GM12878 (cell line): ENCODE measurements around the gene NHLRC4. TPM values are rescaled to one million over a fixed set of nuclear protein-coding genes. Genes with fewer than 3 reads are reported as not detected.

Source experiments
- ATAC-seq: fragments of 200-7000 bp; cut with Tn5 transposase; 3 replicates; pipeline ENCODE4 v1.9.1; 2020; ENCODE audit warnings: mild to moderate bottlenecking, moderate library complexity
- BruUV-seq: library from RNA; stranded (reverse); fragments of 400-500 nt; replicated peaks from 2 replicates; lab custom pipeline; 2021; lab: Mats Ljungman, UMichigan
- CTCF ChIA-PET: fragments of 300-600 bp; sonication (Branson Sonifier 250); formaldehyde crosslinking; extraction: SDS; loops from one replicate; lab custom pipeline; 2021; ENCODE audit warnings: inconsistent platforms; lab: Yijun Ruan, JAX
- POLR2A ChIA-PET: fragments of 350-600 bp; formaldehyde crosslinking; extraction: SDS; loops from one replicate; lab custom pipeline; 2021; ENCODE audit warnings: inconsistent platforms; lab: Charles Lee
- RAD21 ChIA-PET: fragments of 300-600 bp; sonication (Branson Sonifier 250); formaldehyde crosslinking; loops from one replicate; lab custom pipeline; 2023; ENCODE audit warnings: antibody characterized with exemption; ENCODE audit not compliant: unreplicated experiment; lab: Charles Lee
- SMC1A ChIA-PET: fragments of 300-600 bp; sonication (Branson Sonifier 250); formaldehyde crosslinking; loops from one replicate; lab custom pipeline; 2023; ENCODE audit not compliant: unreplicated experiment, uncharacterized antibody; lab: Charles Lee
- DNase-seq: peaks from one replicate; pipeline ENCODE4 v3.0.0-alpha.2; 2011; ENCODE audit warnings: low read depth, low spot score
- FAIRE-seq: peaks from 3 replicates; lab custom pipeline; 2011; peaks lifted over from hg19 to GRCh38; lab: Jason Lieb, UNC
- H2AFZ ChIP-seq: 2 replicates; pipeline ENCODE4 v1.6.0; 2011; ENCODE audit warnings: low read depth, low read length, control low read depth; ENCODE audit not compliant: control insufficient read depth
- H3K27ac ChIP-seq: 2 replicates; pipeline ENCODE4 v1.5.1; 2011; ENCODE audit warnings: control low read depth; ENCODE audit not compliant: control insufficient read depth, insufficient read depth
- H3K27me3 ChIP-seq, 2 experiments: replicated peaks in 1 of 2; 2 replicates each; pipeline versions ENCODE4 v1.6.0 to v1.6.1; 2011; ENCODE audit warnings: low read length in 1 of 2; ENCODE audit not compliant: control insufficient read depth in 2 of 2, insufficient read depth in 2 of 2
- H3K36me3 ChIP-seq, 2 experiments: 2 replicates each; pipeline ENCODE4 v1.5.1; 2011; ENCODE audit warnings: low read length in 1 of 2; ENCODE audit not compliant: control insufficient read depth in 2 of 2, insufficient read depth in 2 of 2
- H3K4me1 ChIP-seq: 2 replicates; pipeline ENCODE4 v1.6.1; 2011; ENCODE audit warnings: mild to moderate bottlenecking, low read length, moderate library complexity, mixed read lengths; ENCODE audit not compliant: control insufficient read depth, insufficient read depth
- H3K4me2 ChIP-seq: 2 replicates; pipeline ENCODE4 v1.6.0; 2011; ENCODE audit warnings: control low read depth; ENCODE audit not compliant: control insufficient read depth, insufficient read depth
- H3K4me3 ChIP-seq: fragments of 200-600 bp; sonication (generic); 2 replicates; pipeline ENCODE4 v1.5.1; 2016
- H3K79me2 ChIP-seq: 2 replicates; pipeline ENCODE4 v1.6.0; 2011; ENCODE audit warnings: low read length; ENCODE audit not compliant: control insufficient read depth, insufficient read depth
- H3K9ac ChIP-seq: 2 replicates; pipeline ENCODE4 v1.8.0; 2011; ENCODE audit warnings: low read length, control low read depth, mixed read lengths; ENCODE audit not compliant: control insufficient read depth, insufficient read depth
- H3K9me3 ChIP-seq: replicated peaks from 3 replicates; pipeline ENCODE4 v1.5.1; 2011; ENCODE audit warnings: mild to moderate bottlenecking, low read length; ENCODE audit not compliant: control insufficient read depth, insufficient read depth
- H4K20me1 ChIP-seq: 2 replicates; pipeline ENCODE4 v1.6.0; 2011; ENCODE audit not compliant: control insufficient read depth, insufficient read depth
- DPF2 ChIP-seq: fragments of 450-650 bp; IDR thresholded peaks from 2 replicates; pipeline ENCODE4 v1.6.1; 2017; ENCODE audit warnings: mild to moderate bottlenecking
- E2F8 ChIP-seq: fragments of 450-650 bp; IDR thresholded peaks from 2 replicates; pipeline ENCODE4 v1.6.1; 2018; ENCODE audit warnings: mild to moderate bottlenecking, low read depth, moderate library complexity; ENCODE audit not compliant: partially characterized antibody
- FOXK2 ChIP-seq: fragments of 450-650 bp; IDR thresholded peaks from 2 replicates; pipeline ENCODE4 v1.6.1; 2017; ENCODE audit warnings: mild to moderate bottlenecking, moderate library complexity
- MTA2 ChIP-seq: fragments of 450-650 bp; IDR thresholded peaks from 2 replicates; pipeline ENCODE4 v1.6.1; 2016; ENCODE audit warnings: low read depth, mild to moderate bottlenecking, moderate library complexity
- MYB ChIP-seq: fragments of 150-350 bp; IDR thresholded peaks from 2 replicates; pipeline ENCODE4 v1.6.1; 2014; ENCODE audit warnings: mild to moderate bottlenecking, low read depth, low read length, borderline replicate concordance
- NR2C1 ChIP-seq: fragments of 450-650 bp; IDR thresholded peaks from 2 replicates; pipeline ENCODE4 v1.6.1; 2017; ENCODE audit warnings: antibody characterized with exemption, mild to moderate bottlenecking, moderate library complexity
- NR2F1 ChIP-seq: fragments of 450-650 bp; conservative IDR thresholded peaks from 2 replicates; pipeline ENCODE4 v1.6.1; 2017; ENCODE audit warnings: mild to moderate bottlenecking
- PAX8 ChIP-seq: fragments of 450-650 bp; IDR thresholded peaks from 2 replicates; pipeline ENCODE4 v1.6.1; 2017; ENCODE audit warnings: mild to moderate bottlenecking, moderate library complexity
- SUPT20H ChIP-seq: IDR thresholded peaks from 2 replicates; pipeline ENCODE4 v1.6.1; 2011; ENCODE audit warnings: low read depth, mild to moderate bottlenecking, low read length, moderate library complexity, borderline replicate concordance; ENCODE audit not compliant: control insufficient read depth
- TCF7 ChIP-seq: IDR thresholded peaks from 2 replicates; pipeline ENCODE4 v1.6.1; 2014; ENCODE audit warnings: antibody characterized with exemption, borderline replicate concordance
- ZNF592 ChIP-seq: fragments of 450-650 bp; IDR thresholded peaks from 2 replicates; pipeline ENCODE4 v1.6.1; 2017; ENCODE audit warnings: mild to moderate bottlenecking, moderate library complexity
- WGBS: methylation state at CpG from one replicate; pipeline ENCODE4 v1.1.6; 2016; ENCODE audit warnings: low lambda C conversion rate; ENCODE audit not compliant: insufficient replicate concordance, insufficient coverage; ENCODE audit errors: missing lambda C conversion rate; 5-methylcytosine and 5-hydroxymethylcytosine counted together
- in situ Hi-C: fragments of 300-500 bp; cut with MboI; formaldehyde crosslinking; loops from 9 replicates; pipeline ENCODE4 v1.14.3; 2018; ENCODE audit warnings: mixed read lengths
- intact Hi-C: fragments of 100-400 bp; cut with micrococcal nuclease; formaldehyde crosslinking; loops from one replicate; pipeline ENCODE4 v1.14.2; 2022; ENCODE audit not compliant: unreplicated experiment
- polyA plus RNA-seq, 11 experiments: library from polyadenylated mRNA; depleted of rRNA in 4 of 11; unstranded in 6 of 11; stranded (reverse) in 5 of 11; fragments of >200 nt; fragmentation: Nextera tagmentation in 4 of 11; fragmentation: Illumina TruSeq in 1 of 11; extraction: Ambion mirVana in 4 of 11; extraction: Trizol in 1 of 11; gene quantifications; 1 replicate in 1 of 11; 2 replicates in 10 of 11; pipeline versions ENCODE4 v1.2.1 to v1.2.3, GENCODE V29; 2011 to 2016; ENCODE audit warnings: inconsistent platforms in 2 of 11, missing spikeins in 2 of 11, low read depth in 1 of 11
- total RNA-seq, 4 experiments: library from RNA; depleted of rRNA in 3 of 4; stranded (reverse); fragments of >200 nt in 3 of 4; fragmentation: Illumina TruSeq in 1 of 4; extraction: Trizol in 1 of 4; gene quantifications; 2 replicates each; pipeline versions ENCODE4 v1.2.1 to v1.2.3, GENCODE V29; 2013 to 2021
- TF ChIP-seq, protein P1 (sequence below): fragments of 450-650 bp; IDR thresholded peaks from 2 replicates; pipeline ENCODE4 v1.6.1; 2016; ENCODE audit warnings: mild to moderate bottlenecking
- TF ChIP-seq, protein P2 (sequence below): IDR thresholded peaks from 2 replicates; pipeline ENCODE4 v1.6.1; 2012; ENCODE audit warnings: mild to moderate bottlenecking, low read depth, low read length

The NHLRC4 gene
- total and polyA plus RNA-seq, 10 of the 15 experiments (the other 5 are each of a cell fraction or from before 2014, with no cell fraction given), result 0.07 to 1.1 (median 0.57) TPM; not detected in 3

- DNase-seq (no peak), FAIRE-seq (no peak), ATAC-seq (no peak)
- ChIA-PET SMC1A (no interaction called here), CTCF (interaction anchor here (1.1 to 2.0 kb wide), 4 partner anchors 10 to 39 kb away, joined by 3 to 4 read pairs (median 4); no protein-coding TSS in a partner anchor), POLR2A (interaction anchor here (1.0 kb wide), 1 partner anchor 27 kb away, joined by 4 read pairs; the partner anchor contains the start of gene METTL26), RAD21 (no interaction called here)
- intact Hi-C loops, result no loop called here
- Histone ChIP-seq H3K9ac (no peak overlapping the region), H4K20me1 (no peaks in the 10 kb centered on the region), H3K4me2 (no peak overlapping the region), H2AFZ (no peak overlapping the region), H3K4me3 (no peak overlapping the region), H3K36me3 (no peaks in the 10 kb centered on the region), H3K79me2 (no peaks in the 10 kb centered on the region), H3K27ac (no peak overlapping the region), H3K9me3 (peaks cover 3% of the 10 kb centered on the region; the same call in 1 of the 3 replicates), H3K4me1 (no peaks in the 10 kb centered on the region), H3K27me3 (no peaks in the 10 kb centered on the region)
- in situ Hi-C loops, result no loop called here
- 94% methylated on average over 14 of the region's 14 CpGs for WGBS
- no TSS peak for BruUV-seq
- TF ChIP-seq MYB (no peak), FOXK2 (no peak), ZNF592 (no peak), SUPT20H (no peak), NR2C1 (no peak), PAX8 (no peak), NR2F1 (no peak), DPF2 (no peak), TCF7 (no peak), MTA2 (no peak), E2F8 (no peak)
- TF ChIP-seq, protein P1, sequence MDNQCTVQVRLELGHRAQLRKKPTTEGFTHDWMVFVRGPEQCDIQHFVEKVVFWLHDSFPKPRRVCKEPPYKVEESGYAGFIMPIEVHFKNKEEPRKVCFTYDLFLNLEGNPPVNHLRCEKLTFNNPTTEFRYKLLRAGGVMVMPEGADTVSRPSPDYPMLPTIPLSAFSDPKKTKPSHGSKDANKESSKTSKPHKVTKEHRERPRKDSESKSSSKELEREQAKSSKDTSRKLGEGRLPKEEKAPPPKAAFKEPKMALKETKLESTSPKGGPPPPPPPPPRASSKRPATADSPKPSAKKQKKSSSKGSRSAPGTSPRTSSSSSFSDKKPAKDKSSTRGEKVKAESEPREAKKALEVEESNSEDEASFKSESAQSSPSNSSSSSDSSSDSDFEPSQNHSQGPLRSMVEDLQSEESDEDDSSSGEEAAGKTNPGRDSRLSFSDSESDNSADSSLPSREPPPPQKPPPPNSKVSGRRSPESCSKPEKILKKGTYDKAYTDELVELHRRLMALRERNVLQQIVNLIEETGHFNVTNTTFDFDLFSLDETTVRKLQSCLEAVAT, result no peak
- TF ChIP-seq, protein P2, sequence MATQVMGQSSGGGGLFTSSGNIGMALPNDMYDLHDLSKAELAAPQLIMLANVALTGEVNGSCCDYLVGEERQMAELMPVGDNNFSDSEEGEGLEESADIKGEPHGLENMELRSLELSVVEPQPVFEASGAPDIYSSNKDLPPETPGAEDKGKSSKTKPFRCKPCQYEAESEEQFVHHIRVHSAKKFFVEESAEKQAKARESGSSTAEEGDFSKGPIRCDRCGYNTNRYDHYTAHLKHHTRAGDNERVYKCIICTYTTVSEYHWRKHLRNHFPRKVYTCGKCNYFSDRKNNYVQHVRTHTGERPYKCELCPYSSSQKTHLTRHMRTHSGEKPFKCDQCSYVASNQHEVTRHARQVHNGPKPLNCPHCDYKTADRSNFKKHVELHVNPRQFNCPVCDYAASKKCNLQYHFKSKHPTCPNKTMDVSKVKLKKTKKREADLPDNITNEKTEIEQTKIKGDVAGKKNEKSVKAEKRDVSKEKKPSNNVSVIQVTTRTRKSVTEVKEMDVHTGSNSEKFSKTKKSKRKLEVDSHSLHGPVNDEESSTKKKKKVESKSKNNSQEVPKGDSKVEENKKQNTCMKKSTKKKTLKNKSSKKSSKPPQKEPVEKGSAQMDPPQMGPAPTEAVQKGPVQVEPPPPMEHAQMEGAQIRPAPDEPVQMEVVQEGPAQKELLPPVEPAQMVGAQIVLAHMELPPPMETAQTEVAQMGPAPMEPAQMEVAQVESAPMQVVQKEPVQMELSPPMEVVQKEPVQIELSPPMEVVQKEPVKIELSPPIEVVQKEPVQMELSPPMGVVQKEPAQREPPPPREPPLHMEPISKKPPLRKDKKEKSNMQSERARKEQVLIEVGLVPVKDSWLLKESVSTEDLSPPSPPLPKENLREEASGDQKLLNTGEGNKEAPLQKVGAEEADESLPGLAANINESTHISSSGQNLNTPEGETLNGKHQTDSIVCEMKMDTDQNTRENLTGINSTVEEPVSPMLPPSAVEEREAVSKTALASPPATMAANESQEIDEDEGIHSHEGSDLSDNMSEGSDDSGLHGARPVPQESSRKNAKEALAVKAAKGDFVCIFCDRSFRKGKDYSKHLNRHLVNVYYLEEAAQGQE, result no peak
These were observed 43.2 kb downstream of the NHLRC4 start for GRCh38 chr16:609984-610383.
